Liver (tissue), 9 donors: ENCODE results near the gene RBM20. TPM values are rescaled to one million over a fixed set of nuclear protein-coding genes. Genes with fewer than 3 reads are reported as not detected.
"Not testable (repeated sequence)": the region's sequence is repeated elsewhere in the genome, so short reads cannot be mapped to it uniquely, and the experiment has no call there.

Experiments
- DNase-seq: peaks from one replicate; pipeline ENCODE4 v3.0.0-alpha.2; 2017; ENCODE audit warnings: low spot score
- H3K27ac ChIP-seq, 2 donors: one replicate each; pipeline ENCODE4 v1.7.0; 2013; ENCODE audit warnings: inconsistent platforms in 2 of 2, low read length in 2 of 2, control low read depth in 1 of 2, low read depth in 1 of 2, mild to moderate bottlenecking in 1 of 2
- H3K27me3 ChIP-seq, 4 donors: one replicate each; pipeline versions ENCODE4 v1.6.1 to v1.7.0; 2013; ENCODE audit warnings: low read length in 3 of 4, inconsistent platforms in 1 of 4, mild to moderate bottlenecking in 1 of 4, moderate library complexity in 1 of 4; ENCODE audit not compliant: control insufficient read depth in 4 of 4, insufficient read depth in 4 of 4
- H3K36me3 ChIP-seq, 4 donors: one replicate each; pipeline versions ENCODE4 v1.6.1 to v1.7.0; 2013; ENCODE audit warnings: low read length in 3 of 4, mild to moderate bottlenecking in 3 of 4, low read depth in 1 of 4, moderate library complexity in 1 of 4; ENCODE audit not compliant: control insufficient read depth in 4 of 4, insufficient read depth in 3 of 4
- H3K4me1 ChIP-seq, 4 donors: one replicate each; pipeline versions ENCODE4 v1.6.1 to v1.7.0; 2013; ENCODE audit warnings: low read length in 3 of 4, mild to moderate bottlenecking in 3 of 4, moderate library complexity in 1 of 4; ENCODE audit not compliant: control insufficient read depth in 4 of 4, insufficient read depth in 4 of 4
- H3K4me3 ChIP-seq, 3 donors: one replicate each; pipeline versions ENCODE4 v1.6.1 to v1.7.0; 2013; ENCODE audit warnings: low read length in 3 of 3, control low read depth in 1 of 3, low read depth in 1 of 3, mild to moderate bottlenecking in 1 of 3
- H3K9ac ChIP-seq, 2 donors: one replicate each; pipeline ENCODE4 v1.7.0; 2013; ENCODE audit warnings: low read length in 2 of 2, mild to moderate bottlenecking in 2 of 2, moderate library complexity in 2 of 2, control low read depth in 1 of 2, low read depth in 1 of 2
- H3K9me3 ChIP-seq, 4 donors: one replicate each; pipeline versions ENCODE4 v1.6.1 to v1.7.0; 2013; ENCODE audit warnings: low read length in 3 of 4; ENCODE audit not compliant: control insufficient read depth in 4 of 4
- EGR1 ChIP-seq, 2 donors: IDR thresholded peaks; 2 replicates each; pipeline ENCODE4 v1.6.1; 2016 to 2018; ENCODE audit warnings: antibody characterized with exemption in 2 of 2, low read depth in 2 of 2
- FOXA1 ChIP-seq: IDR thresholded peaks from 2 replicates; pipeline ENCODE4 v1.6.1; 2016; ENCODE audit warnings: antibody characterized with exemption
- FOXA2 ChIP-seq: IDR thresholded peaks from 2 replicates; pipeline ENCODE4 v1.6.1; 2016; ENCODE audit warnings: antibody characterized with exemption
- HNF4A ChIP-seq, 2 donors: conservative IDR thresholded peaks; 2 replicates each; pipeline ENCODE4 v1.6.1; 2016; ENCODE audit warnings: antibody characterized with exemption in 2 of 2, mild to moderate bottlenecking in 2 of 2
- HNF4G ChIP-seq: IDR thresholded peaks from 2 replicates; pipeline ENCODE4 v1.6.1; 2016; ENCODE audit warnings: antibody characterized with exemption
- JUND ChIP-seq, 2 donors: IDR thresholded peaks; 2 replicates each; pipeline ENCODE4 v1.6.1; 2016; ENCODE audit warnings: antibody characterized with exemption in 2 of 2
- MAX ChIP-seq: IDR thresholded peaks from 2 replicates; pipeline ENCODE4 v1.6.1; 2016; ENCODE audit warnings: antibody characterized with exemption
- NR2F2 ChIP-seq: IDR thresholded peaks from 2 replicates; pipeline ENCODE4 v1.6.1; 2016; ENCODE audit warnings: antibody characterized with exemption
- RAD21 ChIP-seq, 2 donors: IDR thresholded peaks; 2 replicates each; pipeline ENCODE4 v1.6.1; 2016; ENCODE audit warnings: antibody characterized with exemption in 2 of 2, mild to moderate bottlenecking in 2 of 2
- RXRA ChIP-seq, 2 donors: IDR thresholded peaks; 2 replicates each; pipeline ENCODE4 v1.6.1; 2017 to 2018; ENCODE audit warnings: antibody characterized with exemption in 2 of 2, mild to moderate bottlenecking in 1 of 2
- TAF1 ChIP-seq: conservative IDR thresholded peaks from 2 replicates; pipeline ENCODE4 v1.6.1; 2016; ENCODE audit warnings: antibody characterized with exemption, mild to moderate bottlenecking
- YY1 ChIP-seq: IDR thresholded peaks from 2 replicates; pipeline ENCODE4 v1.6.1; 2016; ENCODE audit warnings: antibody characterized with exemption, mild to moderate bottlenecking
- ZBTB33 ChIP-seq: IDR thresholded peaks from 2 replicates; pipeline ENCODE4 v1.6.1; 2016; ENCODE audit warnings: antibody characterized with exemption
- WGBS: extraction: QIAGEN DNeasy Blood & Tissue Kit; methylation state at CpG from one replicate; pipeline ENCODE4 v1.1.7; 2013; 5-methylcytosine and 5-hydroxymethylcytosine counted together
- polyA plus RNA-seq, 2 donors: library from polyadenylated mRNA; stranded (reverse) in 1 of 2; unstranded in 1 of 2; fragments of 200-250 nt in 1 of 2; fragments of >200 nt in 1 of 2; fragmentation: Nextera tagmentation in 1 of 2; extraction: Ambion mirVana in 1 of 2; gene quantifications; one replicate each; pipeline versions ENCODE4 v1.2.1 to v1.2.3, GENCODE V29; 2013 to 2015
- total RNA-seq, 2 donors: library from RNA; depleted of rRNA; stranded (reverse); fragments of >200 nt; gene quantifications; one replicate each; pipeline ENCODE4 v1.2.3, GENCODE V29; 2014
- TF ChIP-seq, protein P1 (sequence below): IDR thresholded peaks from 2 replicates; pipeline ENCODE4 v1.6.1; 2016; ENCODE audit warnings: antibody characterized with exemption
- TF ChIP-seq, protein P2 (sequence below): IDR thresholded peaks from 2 replicates; pipeline ENCODE4 v1.6.1; 2016; ENCODE audit warnings: antibody characterized with exemption, mild to moderate bottlenecking
- donor health status: healthy.
- donor health status: healthy.
- donor health status: healthy.
- donor health status: healthy.
- donor health status: healthy.

Gene RBM20
- total and polyA plus RNA-seq, 4 donors = 0.03 to 0.08 (median 0.05) TPM; not detected in 1

DNA sequence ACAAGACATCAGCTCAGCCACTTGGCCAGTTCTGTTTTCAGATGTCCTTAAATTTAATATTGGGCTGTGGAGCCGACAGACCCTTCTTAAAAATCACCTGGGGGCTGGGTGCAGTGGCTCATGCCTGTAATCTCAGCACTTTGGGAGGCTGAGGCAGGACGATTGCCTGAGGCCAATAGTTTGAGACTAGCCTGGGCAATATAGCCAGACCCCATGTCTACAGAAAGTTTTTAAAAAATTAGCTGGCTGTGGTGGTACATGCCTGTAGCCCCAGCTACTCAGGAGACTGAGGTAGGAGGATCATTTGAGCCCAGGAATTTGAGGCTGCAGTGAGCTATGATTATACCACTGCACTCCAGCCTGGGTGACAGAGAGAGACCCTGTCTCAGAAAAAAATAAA lies 22.1 kb downstream of the RBM20 start:
- not testable (repeated sequence) for H3K4me1 ChIP-seq, H3K27ac ChIP-seq, H3K9me3 ChIP-seq, H3K4me3 ChIP-seq, H3K9ac ChIP-seq, H3K36me3 ChIP-seq, DNase-seq, H3K27me3 ChIP-seq
- 32% methylated on average over 2 of the region's 2 CpGs for WGBS

DNA sequence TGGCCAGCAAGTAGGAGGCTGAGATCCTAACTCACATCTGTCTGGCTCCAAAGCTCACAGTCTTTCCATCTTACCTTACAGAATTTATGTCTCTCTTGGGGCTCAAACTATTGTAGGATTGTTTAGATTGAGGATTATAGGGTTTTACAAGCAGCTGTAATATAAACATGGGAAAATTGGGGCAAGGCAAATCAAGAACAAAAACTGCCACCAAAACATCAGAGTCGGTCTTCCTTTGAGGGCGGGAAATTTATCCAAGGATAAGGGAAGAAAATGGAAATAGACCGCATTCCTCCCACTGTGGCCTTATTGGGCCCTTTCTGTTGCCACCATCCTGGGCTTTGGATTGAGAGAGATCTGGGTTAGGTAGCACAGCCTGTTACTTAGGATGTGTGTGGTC lies 22.5 kb downstream of the RBM20 start:
- H3K27ac ChIP-seq = no peak overlapping the region
- no peak for DNase-seq
- H3K4me3 ChIP-seq = no peak overlapping the region
- no peaks in the 10 kb centered on the region for H3K27me3 ChIP-seq
- WGBS = 88% methylated on average over 3 of the region's 3 CpGs
- H3K4me1 ChIP-seq = peaks cover 0 to under 1% (median under 1%) of the 10 kb centered on the region in 4 donors
- TF ChIP-seq, protein P1, sequence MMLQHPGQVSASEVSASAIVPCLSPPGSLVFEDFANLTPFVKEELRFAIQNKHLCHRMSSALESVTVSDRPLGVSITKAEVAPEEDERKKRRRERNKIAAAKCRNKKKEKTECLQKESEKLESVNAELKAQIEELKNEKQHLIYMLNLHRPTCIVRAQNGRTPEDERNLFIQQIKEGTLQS = no peak
- TF ChIP-seq EGR1 (IDR thresholded peaks at IDR 0.05; ENCODE audit: low read depth in 2 of 2) = no peak
- TF ChIP-seq, protein P2, sequence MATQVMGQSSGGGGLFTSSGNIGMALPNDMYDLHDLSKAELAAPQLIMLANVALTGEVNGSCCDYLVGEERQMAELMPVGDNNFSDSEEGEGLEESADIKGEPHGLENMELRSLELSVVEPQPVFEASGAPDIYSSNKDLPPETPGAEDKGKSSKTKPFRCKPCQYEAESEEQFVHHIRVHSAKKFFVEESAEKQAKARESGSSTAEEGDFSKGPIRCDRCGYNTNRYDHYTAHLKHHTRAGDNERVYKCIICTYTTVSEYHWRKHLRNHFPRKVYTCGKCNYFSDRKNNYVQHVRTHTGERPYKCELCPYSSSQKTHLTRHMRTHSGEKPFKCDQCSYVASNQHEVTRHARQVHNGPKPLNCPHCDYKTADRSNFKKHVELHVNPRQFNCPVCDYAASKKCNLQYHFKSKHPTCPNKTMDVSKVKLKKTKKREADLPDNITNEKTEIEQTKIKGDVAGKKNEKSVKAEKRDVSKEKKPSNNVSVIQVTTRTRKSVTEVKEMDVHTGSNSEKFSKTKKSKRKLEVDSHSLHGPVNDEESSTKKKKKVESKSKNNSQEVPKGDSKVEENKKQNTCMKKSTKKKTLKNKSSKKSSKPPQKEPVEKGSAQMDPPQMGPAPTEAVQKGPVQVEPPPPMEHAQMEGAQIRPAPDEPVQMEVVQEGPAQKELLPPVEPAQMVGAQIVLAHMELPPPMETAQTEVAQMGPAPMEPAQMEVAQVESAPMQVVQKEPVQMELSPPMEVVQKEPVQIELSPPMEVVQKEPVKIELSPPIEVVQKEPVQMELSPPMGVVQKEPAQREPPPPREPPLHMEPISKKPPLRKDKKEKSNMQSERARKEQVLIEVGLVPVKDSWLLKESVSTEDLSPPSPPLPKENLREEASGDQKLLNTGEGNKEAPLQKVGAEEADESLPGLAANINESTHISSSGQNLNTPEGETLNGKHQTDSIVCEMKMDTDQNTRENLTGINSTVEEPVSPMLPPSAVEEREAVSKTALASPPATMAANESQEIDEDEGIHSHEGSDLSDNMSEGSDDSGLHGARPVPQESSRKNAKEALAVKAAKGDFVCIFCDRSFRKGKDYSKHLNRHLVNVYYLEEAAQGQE = no peak
- no peak for TF ChIP-seq FOXA1
- TF ChIP-seq JUND (IDR thresholded peaks at IDR 0.05) = no peak
- no peak for TF ChIP-seq MAX
- TF ChIP-seq RAD21 (IDR thresholded peaks at IDR 0.05) = no peak
- no peak for TF ChIP-seq TAF1
- no peak for TF ChIP-seq YY1
- no peak for TF ChIP-seq ZBTB33
- TF ChIP-seq HNF4G = no peak
- TF ChIP-seq FOXA2 = no peak
- no peak for TF ChIP-seq RXRA (IDR thresholded peaks at IDR 0.05)
- no peak for TF ChIP-seq NR2F2
- no peak for TF ChIP-seq HNF4A (conservative IDR thresholded peaks at IDR 0.05)
- no peak overlapping the region for H3K9ac ChIP-seq
- H3K9me3 ChIP-seq = no peaks in the 10 kb centered on the region
- no peaks in the 10 kb centered on the region for H3K36me3 ChIP-seq
